Uterus (tissue), 2 donors: ENCODE data around the gene INSRR.

ENCODE experiments used
- POLR2A ChIP-seq, 2 donors: fragments of 450-650 bp; IDR thresholded peaks; one replicate each; pipeline ENCODE4 v1.6.1; 2016; ENCODE audit warnings: antibody characterized with exemption in 2 of 2, mild to moderate bottlenecking in 1 of 2, moderate library complexity in 1 of 2
- TF ChIP-seq, protein P1 (sequence below), 4 experiments: fragments of 200-600 bp in 2 of 4; fragments of 450-650 bp in 2 of 4; sonication (generic) in 2 of 4; IDR thresholded peaks; one replicate each; pipeline ENCODE4 v1.5.1; 2016 to 2019; ENCODE audit warnings: antibody characterized with exemption in 4 of 4, mild to moderate bottlenecking in 2 of 4, moderate library complexity in 1 of 4

GRCh38 chr1:156854634-156855033 lies 4.3 kb downstream of the INSRR start:
- no peak for TF ChIP-seq POLR2A (IDR thresholded peaks at IDR 0.05)
- TF ChIP-seq, protein P1, sequence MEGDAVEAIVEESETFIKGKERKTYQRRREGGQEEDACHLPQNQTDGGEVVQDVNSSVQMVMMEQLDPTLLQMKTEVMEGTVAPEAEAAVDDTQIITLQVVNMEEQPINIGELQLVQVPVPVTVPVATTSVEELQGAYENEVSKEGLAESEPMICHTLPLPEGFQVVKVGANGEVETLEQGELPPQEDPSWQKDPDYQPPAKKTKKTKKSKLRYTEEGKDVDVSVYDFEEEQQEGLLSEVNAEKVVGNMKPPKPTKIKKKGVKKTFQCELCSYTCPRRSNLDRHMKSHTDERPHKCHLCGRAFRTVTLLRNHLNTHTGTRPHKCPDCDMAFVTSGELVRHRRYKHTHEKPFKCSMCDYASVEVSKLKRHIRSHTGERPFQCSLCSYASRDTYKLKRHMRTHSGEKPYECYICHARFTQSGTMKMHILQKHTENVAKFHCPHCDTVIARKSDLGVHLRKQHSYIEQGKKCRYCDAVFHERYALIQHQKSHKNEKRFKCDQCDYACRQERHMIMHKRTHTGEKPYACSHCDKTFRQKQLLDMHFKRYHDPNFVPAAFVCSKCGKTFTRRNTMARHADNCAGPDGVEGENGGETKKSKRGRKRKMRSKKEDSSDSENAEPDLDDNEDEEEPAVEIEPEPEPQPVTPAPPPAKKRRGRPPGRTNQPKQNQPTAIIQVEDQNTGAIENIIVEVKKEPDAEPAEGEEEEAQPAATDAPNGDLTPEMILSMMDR (IDR thresholded peaks at IDR 0.05) = no peak
